PC-9 (cell line): ENCODE data around the gene NID1. TPM values are rescaled to one million over a fixed set of nuclear protein-coding genes. Genes with fewer than 3 reads are reported as not detected.

ENCODE experiments used
- BruUV-seq: library from RNA; stranded (reverse); fragments of 400-500 nt; replicated peaks from 2 replicates; lab custom pipeline; 2021; lab: Mats Ljungman, UMichigan
- CTCF ChIA-PET: fragments of 300-600 bp; sonication (Branson Sonifier 250); formaldehyde crosslinking; loops from one replicate; lab custom pipeline; 2022; ENCODE audit warnings: antibody characterized with exemption; lab: Charles Lee
- POLR2A ChIA-PET: fragments of 300-600 bp; sonication (Branson Sonifier 250); formaldehyde crosslinking; loops from one replicate; lab custom pipeline; 2022; ENCODE audit warnings: antibody characterized with exemption; ENCODE audit not compliant: unreplicated experiment; lab: Charles Lee
- DNase-seq, 2 experiments: peaks; one replicate each; pipeline versions ENCODE4 v3.0.0 to v3.0.0-alpha.2; 2015 to 2022; ENCODE audit warnings: mixed read lengths in 1 of 2
- H2AFZ ChIP-seq: fragments of 200-600 bp; sonication (generic); 2 replicates; pipeline ENCODE4 v1.8.1; 2017; ENCODE audit warnings: antibody characterized with exemption
- H3F3A ChIP-seq: fragments of 200-600 bp; sonication (generic); 2 replicates; pipeline ENCODE4 v1.8.1; 2017; ENCODE audit warnings: antibody characterized with exemption, mild to moderate bottlenecking, low read depth; ENCODE audit not compliant: insufficient read depth
- H3K27ac ChIP-seq: fragments of 200-600 bp; sonication (generic); 2 replicates; pipeline ENCODE4 v1.6.1; 2016; ENCODE audit warnings: mixed run types
- H3K27me3 ChIP-seq: fragments of 200-600 bp; sonication (generic); 2 replicates; pipeline ENCODE4 v1.6.1; 2016; ENCODE audit warnings: low read depth, mixed run types; ENCODE audit not compliant: insufficient read depth
- H3K36me3 ChIP-seq: fragments of 200-600 bp; sonication (generic); 2 replicates; pipeline ENCODE4 v1.6.1; 2016; ENCODE audit warnings: low read depth, mixed run types
- H3K4me1 ChIP-seq: fragments of 200-600 bp; sonication (generic); replicated peaks from 2 replicates; pipeline ENCODE4 v1.6.1; 2016; ENCODE audit warnings: mixed run types; ENCODE audit not compliant: insufficient read depth
- H3K4me2 ChIP-seq: fragments of 200-600 bp; sonication (generic); 2 replicates; pipeline ENCODE4 v1.6.1; 2017; ENCODE audit warnings: mixed run types
- H3K4me3 ChIP-seq: fragments of 200-600 bp; sonication (generic); 2 replicates; pipeline ENCODE4 v1.6.1; 2016; ENCODE audit warnings: mixed run types
- H3K79me2 ChIP-seq: fragments of 200-600 bp; sonication (generic); 2 replicates; pipeline ENCODE4 v1.6.1; 2017; ENCODE audit warnings: low read depth, mixed run types
- H3K9me2 ChIP-seq: fragments of 200-600 bp; sonication (generic); 2 replicates; pipeline ENCODE4 v1.8.1; 2017; ENCODE audit warnings: mild to moderate bottlenecking; ENCODE audit not compliant: insufficient read depth
- H3K9me3 ChIP-seq: fragments of 200-600 bp; sonication (generic); 2 replicates; pipeline ENCODE4 v1.8.1; 2016; ENCODE audit warnings: low read depth; ENCODE audit not compliant: insufficient read depth
- H4K20me1 ChIP-seq: fragments of 200-600 bp; sonication (generic); 2 replicates; pipeline ENCODE4 v1.8.1; 2017; ENCODE audit not compliant: insufficient read depth
- EZH2 ChIP-seq: fragments of 200-600 bp; sonication (generic); IDR thresholded peaks from 2 replicates; pipeline ENCODE4 v1.8.0; 2017; ENCODE audit warnings: antibody characterized with exemption, low read depth
- intact Hi-C: fragments of 100-400 bp; cut with micrococcal nuclease; formaldehyde crosslinking; loops from one replicate; pipeline ENCODE4 v1.10.0; 2022; ENCODE audit not compliant: unreplicated experiment
- total RNA-seq: library from RNA; stranded (reverse); gene quantifications from 2 replicates; pipeline ENCODE4 v1.2.3, GENCODE V29; 2021
- TF ChIP-seq, protein P1 (sequence below): fragments of 200-600 bp; sonication (generic); conservative IDR thresholded peaks from 2 replicates; pipeline ENCODE4 v1.6.1; 2017; ENCODE audit warnings: mixed run types, antibody characterized with exemption, mild to moderate bottlenecking, moderate library complexity

Gene NID1
- total RNA-seq, 1 experiment from 2014 or later, result not detected

DNA sequence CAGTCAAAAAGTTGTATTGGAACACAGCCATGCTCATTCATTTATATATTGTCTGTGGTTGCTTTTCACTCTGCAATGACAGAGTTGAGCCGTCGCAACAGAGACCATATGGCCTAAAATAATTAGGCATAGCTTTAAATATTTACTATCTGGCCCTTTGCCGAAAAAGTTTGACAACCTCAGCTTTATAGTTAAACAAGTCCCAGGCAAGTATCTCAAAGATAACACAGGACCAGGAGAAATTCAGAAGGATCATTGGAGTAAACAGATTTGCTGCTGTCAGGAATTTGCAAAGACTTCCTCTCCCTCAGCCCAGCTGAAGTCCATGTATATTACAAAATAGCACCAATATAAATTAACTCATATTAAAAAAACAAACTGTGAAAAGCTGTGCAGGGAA lies 34.4 kb downstream of the NID1 start:
- no peaks in the 10 kb centered on the region for H3K9me3 ChIP-seq
- no peak overlapping the region for H2AFZ ChIP-seq
- no peaks in the 10 kb centered on the region for H3K79me2 ChIP-seq
- no TSS peak for BruUV-seq
- intact Hi-C loops, result no loop called here
- H3K4me3 ChIP-seq, result no peak overlapping the region
- H4K20me1 ChIP-seq, result no peaks in the 10 kb centered on the region
- no peak for DNase-seq
- no peaks in the 10 kb centered on the region for H3K4me1 ChIP-seq
- no peaks in the 10 kb centered on the region for H3K27me3 ChIP-seq
- H3F3A ChIP-seq, result no peaks in the 10 kb centered on the region
- ChIA-PET CTCF (no interaction called here), POLR2A (no interaction called here)
- no peaks in the 10 kb centered on the region for H3K9me2 ChIP-seq
- H3K4me2 ChIP-seq, result no peak overlapping the region
- no peaks in the 10 kb centered on the region for H3K36me3 ChIP-seq
- H3K27ac ChIP-seq, result no peak overlapping the region
- TF ChIP-seq, protein P1, sequence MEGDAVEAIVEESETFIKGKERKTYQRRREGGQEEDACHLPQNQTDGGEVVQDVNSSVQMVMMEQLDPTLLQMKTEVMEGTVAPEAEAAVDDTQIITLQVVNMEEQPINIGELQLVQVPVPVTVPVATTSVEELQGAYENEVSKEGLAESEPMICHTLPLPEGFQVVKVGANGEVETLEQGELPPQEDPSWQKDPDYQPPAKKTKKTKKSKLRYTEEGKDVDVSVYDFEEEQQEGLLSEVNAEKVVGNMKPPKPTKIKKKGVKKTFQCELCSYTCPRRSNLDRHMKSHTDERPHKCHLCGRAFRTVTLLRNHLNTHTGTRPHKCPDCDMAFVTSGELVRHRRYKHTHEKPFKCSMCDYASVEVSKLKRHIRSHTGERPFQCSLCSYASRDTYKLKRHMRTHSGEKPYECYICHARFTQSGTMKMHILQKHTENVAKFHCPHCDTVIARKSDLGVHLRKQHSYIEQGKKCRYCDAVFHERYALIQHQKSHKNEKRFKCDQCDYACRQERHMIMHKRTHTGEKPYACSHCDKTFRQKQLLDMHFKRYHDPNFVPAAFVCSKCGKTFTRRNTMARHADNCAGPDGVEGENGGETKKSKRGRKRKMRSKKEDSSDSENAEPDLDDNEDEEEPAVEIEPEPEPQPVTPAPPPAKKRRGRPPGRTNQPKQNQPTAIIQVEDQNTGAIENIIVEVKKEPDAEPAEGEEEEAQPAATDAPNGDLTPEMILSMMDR, result no peak
- no peak for TF ChIP-seq EZH2

DNA sequence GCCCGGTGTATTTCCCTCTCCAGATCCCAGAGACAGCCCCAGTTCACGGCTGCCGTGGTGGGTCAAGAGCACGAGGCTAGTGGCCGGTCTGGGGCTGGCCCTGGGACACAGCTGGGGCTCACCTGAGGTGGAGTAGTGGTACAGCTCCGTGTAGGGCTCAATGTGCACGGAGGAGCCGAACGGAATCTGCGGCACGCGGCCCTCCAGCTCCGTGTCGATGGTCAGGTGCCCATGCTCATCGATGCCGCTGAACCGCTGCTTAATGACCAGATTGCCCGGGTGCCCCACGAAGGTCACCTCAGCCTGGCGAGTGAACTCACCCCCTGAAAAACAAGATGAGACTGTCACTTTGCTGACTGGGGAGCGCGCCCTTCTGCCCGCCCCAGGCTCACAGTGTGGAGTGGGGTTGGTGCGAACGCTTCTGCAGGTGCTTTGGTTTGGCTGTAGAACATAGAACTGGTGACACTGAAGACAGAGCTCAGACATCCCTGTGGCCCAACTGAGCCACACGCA lies 35.4 kb downstream of the NID1 start:
- Histone ChIP-seq H3F3A (no peaks in the 10 kb centered on the region), H4K20me1 (no peaks in the 10 kb centered on the region), H3K27ac (no peak overlapping the region), H3K36me3 (no peaks in the 10 kb centered on the region), H3K4me2 (no peak overlapping the region), H3K79me2 (no peaks in the 10 kb centered on the region), H2AFZ (no peak overlapping the region), H3K4me3 (no peak overlapping the region), H3K9me3 (no peaks in the 10 kb centered on the region), H3K9me2 (no peaks in the 10 kb centered on the region), H3K27me3 (no peaks in the 10 kb centered on the region), H3K4me1 (no peaks in the 10 kb centered on the region)
- POLR2A ChIA-PET, result no interaction called here
- TF ChIP-seq EZH2, result no peak
- TF ChIP-seq, protein P1, result no peak
- no TSS peak for BruUV-seq
- DNase-seq, result no peak
- intact Hi-C loops, result no loop called here
- CTCF ChIA-PET, result no interaction called here

DNA sequence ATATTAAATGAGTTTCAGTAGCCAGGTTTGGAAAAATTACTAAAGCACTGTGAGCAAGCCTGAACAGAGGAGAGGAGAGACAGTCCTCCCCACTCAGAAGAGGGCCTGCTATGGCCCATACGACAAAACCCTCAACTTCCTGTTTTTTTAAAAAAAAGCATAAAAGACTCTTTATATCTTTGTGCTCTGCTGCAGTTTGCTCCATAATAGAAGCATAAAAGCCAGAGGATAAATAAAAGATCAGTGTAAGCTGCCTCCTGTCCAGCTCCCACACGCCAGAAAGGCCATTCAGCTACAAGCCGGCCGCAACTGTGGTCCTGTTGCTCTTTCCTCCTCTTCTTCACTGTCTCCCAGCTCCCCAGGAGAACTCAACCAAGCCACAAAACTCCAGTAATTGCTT lies 37.8 kb downstream of the NID1 start:
- H3K4me2 ChIP-seq, result no peak overlapping the region
- H3K4me1 ChIP-seq, result no peaks in the 10 kb centered on the region
- H3K4me3 ChIP-seq, result no peak overlapping the region
- H4K20me1 ChIP-seq, result no peaks in the 10 kb centered on the region
- no peaks in the 10 kb centered on the region for H3K27me3 ChIP-seq
- no peaks in the 10 kb centered on the region for H3K36me3 ChIP-seq
- POLR2A ChIA-PET, result no interaction called here
- TF ChIP-seq, protein P1, result no peak
- TF ChIP-seq EZH2, result no peak
- no TSS peak for BruUV-seq
- H3K9me3 ChIP-seq, result no peaks in the 10 kb centered on the region
- no peaks in the 10 kb centered on the region for H3F3A ChIP-seq
- H2AFZ ChIP-seq, result no peak overlapping the region
- H3K9me2 ChIP-seq, result no peaks in the 10 kb centered on the region
- no peak for DNase-seq
- intact Hi-C loops, result no loop called here
- H3K27ac ChIP-seq, result no peak overlapping the region
- CTCF ChIA-PET, result no interaction called here
- no peaks in the 10 kb centered on the region for H3K79me2 ChIP-seq
